HepG2 (cell line): ENCODE data around the gene ADIPOR2. TPM values are rescaled to one million over a fixed set of nuclear protein-coding genes. Genes with fewer than 3 reads are reported as not detected.

ENCODE experiments used
- ATF7-NPFF ChIP-seq: sonication (generic); formaldehyde crosslinking; IDR thresholded peaks from 2 replicates; pipeline ENCODE4 v1.8.1; 2023; ENCODE audit warnings: mild to moderate bottlenecking, low read depth, missing genetic modification reagents, moderate library complexity
- CBX1 ChIP-seq: IDR thresholded peaks from one replicate; pipeline ENCODE4 v1.6.1; 2016; ENCODE audit warnings: antibody characterized with exemption, low read depth
- FOSL2 ChIP-seq: sonication (generic); formaldehyde crosslinking; IDR thresholded peaks from 2 replicates; pipeline ENCODE4 v1.4.0; 2020; ENCODE audit warnings: missing genetic modification reagents
- MIXL1 ChIP-seq: IDR thresholded peaks from 2 replicates; pipeline ENCODE4 v1.6.1; 2016
- PLSCR1 ChIP-seq: sonication (generic); formaldehyde crosslinking; IDR thresholded peaks from 2 replicates; pipeline ENCODE4 v1.5.0; 2020; ENCODE audit warnings: missing genetic modification reagents, mild to moderate bottlenecking, borderline replicate concordance
- XBP1 ChIP-seq: sonication (generic); formaldehyde crosslinking; IDR thresholded peaks from 2 replicates; pipeline ENCODE4 v1.5.0; 2020; ENCODE audit warnings: missing genetic modification reagents
- ZBTB44 ChIP-seq: sonication (generic); formaldehyde crosslinking; IDR thresholded peaks from 2 replicates; pipeline ENCODE4 v1.4.0; 2020; ENCODE audit warnings: missing genetic modification reagents
- ZNF281 ChIP-seq: sonication (generic); formaldehyde crosslinking; IDR thresholded peaks from 2 replicates; pipeline ENCODE4 v1.4.0; 2020; ENCODE audit warnings: missing genetic modification reagents, borderline replicate concordance
- ZNF333 ChIP-seq: sonication (generic); formaldehyde crosslinking; IDR thresholded peaks from 2 replicates; pipeline ENCODE4 v1.4.0; 2020; ENCODE audit warnings: mild to moderate bottlenecking, missing genetic modification reagents, borderline replicate concordance
- ZNF484 ChIP-seq: sonication (generic); formaldehyde crosslinking; IDR thresholded peaks from 2 replicates; pipeline ENCODE4 v1.5.1; 2020; ENCODE audit warnings: mild to moderate bottlenecking, low read depth, missing genetic modification reagents, borderline replicate concordance
- ZNF570 ChIP-seq: sonication (generic); formaldehyde crosslinking; IDR thresholded peaks from 2 replicates; pipeline ENCODE4 v1.4.0; 2020; ENCODE audit warnings: mild to moderate bottlenecking, missing genetic modification reagents, borderline replicate concordance
- ZNF605 ChIP-seq: sonication (generic); formaldehyde crosslinking; IDR thresholded peaks from 2 replicates; pipeline ENCODE4 v1.8.0; 2022; ENCODE audit warnings: mild to moderate bottlenecking, missing genetic modification reagents
- polyA plus RNA-seq, 8 experiments: library from polyadenylated mRNA; depleted of rRNA in 3 of 8; stranded (reverse) in 7 of 8; unstranded in 1 of 8; fragments of >200 nt; fragmentation: Illumina TruSeq in 4 of 8; extraction: Trizol in 4 of 8; gene quantifications; 2 replicates each; pipeline versions ENCODE4 v1.2.1 to v1.2.3, GENCODE V29; 2011 to 2016; ENCODE audit warnings: low read depth in 4 of 8, missing spikeins in 1 of 8, mixed read lengths in 1 of 8; ENCODE audit not compliant: insufficient read depth in 1 of 8
- total RNA-seq, 5 experiments: library from RNA; depleted of rRNA; stranded (reverse); fragments of >200 nt; fragmentation: Illumina TruSeq; extraction: Trizol; gene quantifications; 2 replicates each; pipeline ENCODE4 v1.2.3, GENCODE V29; 2016; ENCODE audit warnings: low read depth in 1 of 5
- TF ChIP-seq, protein P1 (sequence below), 2 experiments: sonication (generic) in 1 of 2; formaldehyde crosslinking in 1 of 2; IDR thresholded peaks; 2 replicates each; pipeline versions ENCODE4 v1.4.0 to v1.6.1; 2016 to 2020; ENCODE audit warnings: borderline replicate concordance in 1 of 2, low read depth in 1 of 2, mild to moderate bottlenecking in 1 of 2, missing genetic modification reagents in 1 of 2
- TF ChIP-seq, protein P2 (sequence below): sonication (generic); formaldehyde crosslinking; IDR thresholded peaks from 2 replicates; pipeline ENCODE4 v1.5.0; 2020; ENCODE audit warnings: mild to moderate bottlenecking, missing genetic modification reagents
- TF ChIP-seq, protein P3 (sequence below): sonication (generic); formaldehyde crosslinking; IDR thresholded peaks from 2 replicates; pipeline ENCODE4 v1.5.1; 2020; ENCODE audit warnings: missing genetic modification reagents, mild to moderate bottlenecking, borderline replicate concordance

The ADIPOR2 gene
- total and polyA plus RNA-seq, 2 of the 13 experiments (the other 11 are each of a cell fraction or from before 2014, with no cell fraction given) = 35.2 to 52.2 TPM

DNA sequence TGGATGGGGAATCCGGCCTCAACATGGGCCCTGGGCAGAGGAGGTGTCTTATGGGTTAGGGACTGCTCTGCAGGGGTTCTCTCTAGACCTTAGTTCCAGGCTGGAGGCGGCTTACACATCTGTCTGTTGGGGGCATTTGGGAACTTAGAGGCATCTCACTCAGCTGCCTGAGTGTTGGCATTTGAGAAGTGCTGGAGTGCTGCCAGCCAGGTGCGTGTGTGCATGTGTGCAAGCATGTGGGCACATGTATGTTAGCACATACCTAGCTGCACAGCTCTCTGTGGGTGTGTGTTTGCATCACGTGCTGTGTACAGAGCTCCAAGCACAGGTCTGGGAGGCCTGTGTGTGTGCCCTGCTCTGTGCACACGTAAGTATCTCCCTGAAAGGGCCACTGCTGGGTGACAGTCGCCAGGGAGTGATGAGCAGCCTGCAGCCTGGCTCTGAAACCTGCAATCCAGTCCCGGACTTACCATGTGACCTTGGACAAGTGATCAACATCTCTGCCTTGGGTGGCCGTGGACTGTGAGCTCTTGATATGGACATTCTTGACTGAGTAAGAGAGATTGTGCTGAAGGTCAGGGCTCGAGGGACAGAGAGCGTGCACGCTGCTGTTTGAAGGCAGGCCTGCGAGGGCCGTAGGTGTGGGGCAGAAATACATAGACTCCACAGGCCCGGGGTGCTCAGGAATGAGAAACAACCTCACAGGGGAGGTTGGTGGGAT lies 134.7 kb downstream of the ADIPOR2 start (continued):
- no peak for TF ChIP-seq ZNF281
- TF ChIP-seq, protein P1, sequence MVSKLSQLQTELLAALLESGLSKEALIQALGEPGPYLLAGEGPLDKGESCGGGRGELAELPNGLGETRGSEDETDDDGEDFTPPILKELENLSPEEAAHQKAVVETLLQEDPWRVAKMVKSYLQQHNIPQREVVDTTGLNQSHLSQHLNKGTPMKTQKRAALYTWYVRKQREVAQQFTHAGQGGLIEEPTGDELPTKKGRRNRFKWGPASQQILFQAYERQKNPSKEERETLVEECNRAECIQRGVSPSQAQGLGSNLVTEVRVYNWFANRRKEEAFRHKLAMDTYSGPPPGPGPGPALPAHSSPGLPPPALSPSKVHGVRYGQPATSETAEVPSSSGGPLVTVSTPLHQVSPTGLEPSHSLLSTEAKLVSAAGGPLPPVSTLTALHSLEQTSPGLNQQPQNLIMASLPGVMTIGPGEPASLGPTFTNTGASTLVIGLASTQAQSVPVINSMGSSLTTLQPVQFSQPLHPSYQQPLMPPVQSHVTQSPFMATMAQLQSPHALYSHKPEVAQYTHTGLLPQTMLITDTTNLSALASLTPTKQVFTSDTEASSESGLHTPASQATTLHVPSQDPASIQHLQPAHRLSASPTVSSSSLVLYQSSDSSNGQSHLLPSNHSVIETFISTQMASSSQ (IDR thresholded peaks at IDR 0.05; ENCODE audit: low read depth) = no peak
- TF ChIP-seq, protein P1 (CRISPR knock-in tag; IDR thresholded peaks at IDR 0.05; ENCODE audit: borderline replicate concordance) = no peak
- no peak for TF ChIP-seq ZBTB44
- TF ChIP-seq, protein P2, sequence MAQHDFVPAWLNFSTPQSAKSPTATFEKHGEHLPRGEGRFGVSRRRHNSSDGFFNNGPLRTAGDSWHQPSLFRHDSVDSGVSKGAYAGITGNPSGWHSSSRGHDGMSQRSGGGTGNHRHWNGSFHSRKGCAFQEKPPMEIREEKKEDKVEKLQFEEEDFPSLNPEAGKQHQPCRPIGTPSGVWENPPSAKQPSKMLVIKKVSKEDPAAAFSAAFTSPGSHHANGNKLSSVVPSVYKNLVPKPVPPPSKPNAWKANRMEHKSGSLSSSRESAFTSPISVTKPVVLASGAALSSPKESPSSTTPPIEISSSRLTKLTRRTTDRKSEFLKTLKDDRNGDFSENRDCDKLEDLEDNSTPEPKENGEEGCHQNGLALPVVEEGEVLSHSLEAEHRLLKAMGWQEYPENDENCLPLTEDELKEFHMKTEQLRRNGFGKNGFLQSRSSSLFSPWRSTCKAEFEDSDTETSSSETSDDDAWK (CRISPR knock-in tag) = no peak
- no peak for TF ChIP-seq XBP1
- TF ChIP-seq MIXL1 (CRISPR knock-in tag) = 0 out of 2 replicates have a peak, but pooled peaks have one; percentile 28
- no peak for TF ChIP-seq ZNF605 (CRISPR knock-in tag)
- TF ChIP-seq PLSCR1 = no peak
- TF ChIP-seq ZNF484 = no peak
- no peak for TF ChIP-seq ATF7-NPFF (CRISPR knock-in tag)
- no peak for TF ChIP-seq ZNF333
- no peak for TF ChIP-seq CBX1
- peak; percentile 60 for TF ChIP-seq FOSL2 (CRISPR knock-in tag)
- TF ChIP-seq, protein P3, sequence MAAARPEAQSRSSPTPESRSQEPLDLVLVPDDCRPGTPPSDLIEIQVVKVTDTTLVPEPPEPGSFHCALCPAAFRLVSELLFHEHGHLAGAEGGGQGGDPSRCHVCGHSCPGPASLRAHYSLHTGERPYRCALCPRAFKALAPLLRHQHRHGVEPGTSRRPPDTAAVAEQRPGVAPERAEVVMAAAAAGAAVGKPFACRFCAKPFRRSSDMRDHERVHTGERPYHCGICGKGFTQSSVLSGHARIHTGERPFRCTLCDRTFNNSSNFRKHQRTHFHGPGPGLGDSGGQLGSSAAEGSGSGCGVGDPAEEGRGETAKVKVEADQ (CRISPR knock-in tag) = no peak
- no peak for TF ChIP-seq ZNF570 (CRISPR knock-in tag)
